D721Med (cell line): ENCODE results near the gene PLA2G15.

Experiments
- DNase-seq: peaks from one replicate; pipeline ENCODE4 v3.0.0; 2011; ENCODE audit warnings: low spot score; ENCODE audit not compliant: insufficient read length
- FAIRE-seq: peaks from 2 replicates; lab custom pipeline; 2011; peaks lifted over from hg19 to GRCh38; lab: Jason Lieb, UNC
- CTCF ChIP-seq: IDR thresholded peaks from 2 replicates; pipeline ENCODE4 v1.5.1; 2012; ENCODE audit warnings: mild to moderate bottlenecking, control low read depth; ENCODE audit not compliant: insufficient read depth; ENCODE audit errors: missing control alignments

The PLA2G15 gene

GRCh38 chr16:68232335-68232734 lies 12.8 kb upstream of the PLA2G15 start:
- no peak for DNase-seq
- no peak for FAIRE-seq

GRCh38 chr16:68233085-68233834 lies 11.9 kb upstream of the PLA2G15 start:
- DNase-seq (no peak), FAIRE-seq (no peak)
- TF ChIP-seq CTCF = no peak

More at GRCh38 chr16:68232335-68232734, 12.8 kb upstream of the PLA2G15 start:
- no peak for TF ChIP-seq CTCF

GRCh38 chr16:68233835-68234187 lies 11.4 kb upstream of the PLA2G15 start:
- DNase-seq (no peak), FAIRE-seq (no peak)
- TF ChIP-seq CTCF = no peak

- DNase-seq (no peak), FAIRE-seq (no peak)
- TF ChIP-seq CTCF = no peak
Measured at GRCh38 chr16:68234188-68235107, 10.7 kb upstream of the PLA2G15 start.

GRCh38 chr16:68235108-68235886 lies 9.9 kb upstream of the PLA2G15 start:
- TF ChIP-seq CTCF = no peak
- DNase-seq (no peak), FAIRE-seq (no peak)

GRCh38 chr16:68235887-68236136 lies 9.4 kb upstream of the PLA2G15 start, which contains the start of gene ESRP2:
ESRP2 (minus strand) TSS chr16:68236127; CDS start chr16:68236045, 82 bp downstream.
- DNase-seq (no peak), FAIRE-seq (no peak)
- no peak for TF ChIP-seq CTCF
